GM12801 (cell line): Measurements from ENCODE around the gene EPHA3.

ENCODE experiments used
- TF ChIP-seq, protein P1 (sequence below): IDR thresholded peaks from one replicate; pipeline ENCODE4 v1.5.1; 2011; ENCODE audit warnings: control low read depth; ENCODE audit not compliant: insufficient read length; ENCODE audit errors: extremely low read depth

The EPHA3 gene

DNA sequence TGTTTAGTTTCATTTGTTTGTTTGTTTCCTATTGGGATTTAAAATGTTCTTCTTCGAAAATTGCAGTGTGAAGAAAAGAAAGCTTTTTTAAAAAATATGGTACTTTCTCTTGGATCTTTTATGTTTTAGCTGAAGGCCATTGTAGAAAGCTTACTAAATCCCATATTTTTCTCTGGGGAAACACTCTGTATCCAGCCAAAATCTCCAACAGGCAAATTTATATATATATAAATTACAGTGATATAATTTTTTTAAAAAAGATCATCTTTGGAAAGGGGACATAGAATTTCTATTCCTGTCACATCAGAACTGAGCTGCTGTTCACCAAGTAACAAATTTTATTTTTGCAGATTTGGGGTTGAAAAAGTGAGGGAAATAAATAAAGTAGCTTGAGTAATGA lies 19.6 kb upstream of the EPHA3 start:
- TF ChIP-seq, protein P1, sequence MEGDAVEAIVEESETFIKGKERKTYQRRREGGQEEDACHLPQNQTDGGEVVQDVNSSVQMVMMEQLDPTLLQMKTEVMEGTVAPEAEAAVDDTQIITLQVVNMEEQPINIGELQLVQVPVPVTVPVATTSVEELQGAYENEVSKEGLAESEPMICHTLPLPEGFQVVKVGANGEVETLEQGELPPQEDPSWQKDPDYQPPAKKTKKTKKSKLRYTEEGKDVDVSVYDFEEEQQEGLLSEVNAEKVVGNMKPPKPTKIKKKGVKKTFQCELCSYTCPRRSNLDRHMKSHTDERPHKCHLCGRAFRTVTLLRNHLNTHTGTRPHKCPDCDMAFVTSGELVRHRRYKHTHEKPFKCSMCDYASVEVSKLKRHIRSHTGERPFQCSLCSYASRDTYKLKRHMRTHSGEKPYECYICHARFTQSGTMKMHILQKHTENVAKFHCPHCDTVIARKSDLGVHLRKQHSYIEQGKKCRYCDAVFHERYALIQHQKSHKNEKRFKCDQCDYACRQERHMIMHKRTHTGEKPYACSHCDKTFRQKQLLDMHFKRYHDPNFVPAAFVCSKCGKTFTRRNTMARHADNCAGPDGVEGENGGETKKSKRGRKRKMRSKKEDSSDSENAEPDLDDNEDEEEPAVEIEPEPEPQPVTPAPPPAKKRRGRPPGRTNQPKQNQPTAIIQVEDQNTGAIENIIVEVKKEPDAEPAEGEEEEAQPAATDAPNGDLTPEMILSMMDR = no peak

DNA sequence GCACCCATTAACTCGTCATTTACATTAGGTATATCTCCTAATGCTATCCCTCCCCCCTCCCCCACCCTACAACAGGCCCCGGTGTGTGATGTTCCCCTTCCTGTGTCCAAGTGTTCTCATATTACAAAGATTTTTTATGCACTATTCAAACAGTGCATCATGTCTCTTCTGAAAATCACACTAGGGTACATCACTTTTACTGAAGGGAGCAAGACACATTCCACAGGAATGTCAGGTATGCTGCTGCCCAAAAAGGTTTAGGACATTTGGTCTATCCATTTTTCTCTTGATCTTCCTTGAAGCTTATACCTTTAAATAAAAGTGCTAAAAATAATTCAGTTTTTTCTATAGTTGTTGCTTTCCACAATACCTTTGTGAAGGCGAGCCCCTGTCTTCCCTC lies 9.2 kb upstream of the EPHA3 start:
- TF ChIP-seq, protein P1 = no peak

DNA sequence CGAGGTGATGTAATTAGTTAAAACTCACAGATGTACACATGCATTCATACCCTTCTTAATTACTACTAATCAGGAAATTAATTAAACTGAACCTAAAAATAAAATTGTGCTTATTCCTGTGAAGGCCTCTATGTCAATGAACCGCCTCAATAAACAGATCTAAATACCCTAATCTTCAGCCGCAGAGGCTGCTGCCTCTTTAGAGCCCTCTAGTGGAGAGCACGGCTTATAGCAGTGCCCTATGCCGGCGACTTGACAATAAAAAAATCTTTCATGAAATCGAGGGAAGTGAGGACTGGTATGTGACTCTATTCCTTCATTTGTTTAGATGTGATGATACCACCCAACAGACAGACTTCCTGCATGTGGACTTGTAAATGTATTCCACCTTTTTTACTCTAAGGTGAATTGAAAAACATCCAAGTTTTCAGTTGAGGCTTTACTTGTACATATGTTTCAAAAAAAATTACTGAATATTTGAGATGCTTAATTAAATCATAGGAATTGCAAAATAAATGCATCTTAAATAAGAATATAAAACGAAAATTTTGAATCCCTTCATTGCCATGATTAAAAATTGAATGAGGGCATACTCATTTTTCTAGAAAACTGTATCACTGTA lies 8.3 kb upstream of the EPHA3 start:
- TF ChIP-seq, protein P1 = no peak

DNA sequence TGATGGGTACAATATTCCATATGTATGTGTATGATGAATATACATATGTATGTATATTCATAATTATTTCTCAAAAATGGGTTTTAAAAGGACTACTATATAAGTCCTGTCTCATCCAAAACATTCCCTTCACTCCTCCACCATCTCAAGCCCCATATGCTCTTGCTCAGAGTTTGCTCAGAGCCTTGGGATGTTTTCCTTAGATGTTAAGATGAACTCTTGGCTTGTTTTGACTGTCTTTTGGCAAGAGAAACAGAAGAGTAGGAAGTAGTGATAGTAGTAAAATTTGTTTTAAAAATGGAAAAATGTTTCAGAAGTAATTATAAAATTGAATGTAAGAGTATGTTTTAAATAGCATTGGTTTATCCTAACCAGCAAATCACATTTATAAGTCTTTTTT lies 6.2 kb upstream of the EPHA3 start:
- TF ChIP-seq, protein P1 = no peak

DNA sequence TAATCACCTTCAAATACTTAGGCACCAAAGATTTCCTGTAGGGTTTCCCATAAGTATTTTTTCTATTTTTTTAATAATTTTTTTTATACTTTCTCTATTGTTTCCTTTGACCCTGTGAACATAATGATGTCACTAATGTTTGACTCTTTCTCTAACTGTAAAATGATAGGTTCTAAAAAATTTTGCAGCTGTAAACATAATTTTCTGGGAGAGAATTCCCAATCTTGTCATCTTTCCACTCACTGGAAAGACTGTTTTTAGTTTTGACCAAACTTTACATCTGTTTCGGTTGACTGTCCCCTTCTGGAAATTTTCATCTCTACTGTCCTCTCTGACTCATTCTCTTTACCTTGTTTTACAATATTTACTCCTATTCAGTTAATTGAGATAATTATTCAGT lies 5.5 kb upstream of the EPHA3 start:
- TF ChIP-seq, protein P1 = no peak

DNA sequence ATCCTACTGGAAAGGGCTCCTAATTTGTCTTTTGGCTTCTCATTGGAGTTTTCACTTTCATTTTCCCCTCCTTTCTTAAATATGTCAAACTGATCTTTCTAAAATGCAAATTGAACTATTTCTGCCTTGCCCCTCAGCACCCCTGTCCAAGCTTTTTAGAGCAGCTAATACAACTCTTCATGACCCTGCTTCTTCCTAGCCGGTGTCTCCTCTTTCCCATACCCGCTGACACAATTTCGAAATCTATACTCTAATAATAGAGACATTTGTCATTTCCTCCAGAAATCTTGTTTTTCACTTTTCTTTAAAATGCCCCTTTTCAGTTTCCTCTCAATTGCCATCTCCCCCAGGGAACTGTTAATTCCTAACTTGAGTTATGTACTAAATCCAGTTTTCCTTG lies 2.9 kb upstream of the EPHA3 start:
- TF ChIP-seq, protein P1 = no peak

DNA sequence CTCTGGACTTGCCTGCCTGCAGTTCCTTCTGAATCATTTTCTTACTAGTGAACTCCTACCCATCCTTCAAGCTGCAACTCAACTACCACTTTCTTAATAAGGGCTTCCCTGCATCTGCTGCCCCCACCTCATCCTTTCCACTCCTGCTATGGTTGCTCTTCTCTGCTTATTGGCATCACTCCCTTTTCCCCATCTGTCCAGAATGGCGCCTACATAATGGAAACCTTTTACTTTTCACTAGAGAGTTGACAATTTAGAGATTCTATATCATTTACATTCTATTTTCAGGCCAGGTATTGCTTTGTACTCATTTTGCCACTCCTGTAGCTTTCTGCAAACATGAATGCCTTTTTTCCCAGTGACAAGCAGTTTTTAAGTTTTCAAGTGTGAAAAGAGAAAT lies 1.9 kb upstream of the EPHA3 start:
- TF ChIP-seq, protein P1 = no peak

DNA sequence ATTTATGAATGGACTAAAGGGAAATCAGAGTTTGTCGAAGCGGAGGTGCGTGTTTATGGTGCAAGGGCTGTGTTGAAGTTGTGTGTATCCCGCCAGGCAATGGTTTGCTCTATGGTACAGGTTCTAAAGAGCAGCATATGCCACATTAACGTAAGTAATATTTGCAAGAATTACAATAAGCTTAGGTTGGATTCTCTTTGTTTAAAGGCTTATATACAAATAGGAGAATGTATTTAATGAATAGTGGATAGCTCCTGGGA lies 800 bp downstream of the EPHA3 start:
- TF ChIP-seq, protein P1 = no peak
